Amniotic stem cell (primary cell): ENCODE measurements around the gene NRXN3.

Experiments used
- DNase-seq: peaks from one replicate; lab custom pipeline; 2025; lab: John Stamatoyannopoulos, UW

The NRXN3 gene

DNA sequence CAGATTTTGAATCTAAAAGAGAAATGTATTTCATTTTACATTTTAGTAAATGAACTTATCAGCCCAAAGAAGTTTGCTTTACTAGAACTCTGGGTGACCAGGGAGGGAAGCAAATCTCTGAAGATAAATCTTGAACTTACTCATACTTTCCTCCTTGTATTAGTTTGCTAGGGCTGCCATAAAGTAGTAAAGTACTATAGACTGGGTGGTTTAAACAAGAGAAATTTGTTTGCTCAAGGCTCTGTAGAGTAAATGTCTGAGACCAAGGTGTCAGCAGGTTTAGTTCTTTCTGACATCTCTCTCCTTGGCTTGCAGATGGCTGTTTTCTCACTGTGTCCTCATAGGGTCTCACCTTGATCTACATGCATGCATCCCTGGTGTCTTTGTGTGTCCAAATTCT is 1115.1 kb downstream of the NRXN3 start:
- no peak for DNase-seq

DNA sequence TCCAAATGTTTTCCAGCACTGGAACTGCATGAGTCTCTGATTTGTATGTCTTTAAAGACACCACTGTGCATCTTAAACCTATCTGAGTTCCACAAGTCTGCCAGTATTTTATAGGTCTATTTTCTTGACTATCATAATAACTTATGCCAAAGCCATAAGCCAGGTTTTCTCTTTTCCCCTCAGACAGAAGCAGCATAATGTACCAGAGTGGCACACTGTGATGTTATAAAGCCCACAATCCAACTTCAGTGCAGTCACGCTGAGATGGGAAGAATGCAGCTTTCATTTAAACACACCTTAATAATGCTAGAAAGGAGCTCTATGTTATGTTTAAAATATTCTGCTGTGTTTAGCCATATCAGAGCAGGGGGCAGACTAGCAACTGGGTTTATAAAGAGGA is 1117.8 kb downstream of the NRXN3 start:
- no peak for DNase-seq

DNA sequence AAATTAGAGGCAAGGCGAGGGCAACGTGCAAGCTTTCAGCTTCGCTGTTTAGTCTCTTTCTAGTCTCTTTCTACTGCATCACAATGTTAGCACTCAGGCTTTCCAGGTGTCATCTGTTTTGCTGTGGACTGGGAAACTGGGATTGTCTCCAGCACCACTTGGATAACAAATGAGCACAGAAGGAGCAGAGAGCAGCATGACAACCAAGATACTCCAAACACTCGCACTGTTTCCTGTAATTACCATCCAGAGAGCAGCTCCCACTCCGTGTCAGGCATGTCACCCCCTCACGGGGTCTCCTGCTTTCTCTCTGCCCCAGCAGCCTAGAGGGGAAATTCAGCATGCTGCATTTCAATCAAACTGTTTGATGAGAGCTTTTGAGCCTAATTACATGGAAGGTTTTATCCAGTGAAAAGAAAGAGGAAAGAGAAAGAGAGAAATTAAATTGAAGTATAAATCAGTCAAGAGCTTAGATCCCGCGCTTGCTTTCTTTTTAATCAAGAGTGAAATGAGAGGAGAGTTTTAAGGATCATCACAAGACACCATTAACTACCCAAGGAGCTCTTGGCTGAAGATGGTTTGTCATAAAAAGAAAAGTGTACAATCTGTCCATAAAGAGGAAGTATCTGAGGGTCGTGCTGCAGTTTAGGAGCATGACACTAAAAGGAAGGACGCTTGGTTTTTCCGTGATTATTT is 1123.5 kb downstream of the NRXN3 start:
- DNase-seq: no peak

DNA sequence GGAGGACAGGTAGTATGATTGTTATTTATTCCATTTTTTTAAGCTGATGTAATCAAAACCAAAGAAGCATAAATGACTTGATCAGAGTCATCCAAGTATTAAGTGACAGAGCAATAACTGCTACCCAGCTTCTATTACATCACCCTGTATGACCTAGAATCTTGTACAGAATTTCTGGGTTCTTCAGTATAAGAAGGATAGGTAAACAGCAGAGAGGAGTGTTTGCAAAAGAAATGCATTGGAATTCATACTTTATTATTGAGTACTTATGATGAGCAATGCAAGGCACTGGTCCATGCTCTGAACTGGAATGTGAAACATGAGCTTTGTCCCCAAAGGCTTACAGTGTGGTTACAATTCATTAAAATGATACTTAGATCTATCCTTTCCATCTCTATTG is 1124.3 kb downstream of the NRXN3 start:
- DNase-seq: no peak

DNA sequence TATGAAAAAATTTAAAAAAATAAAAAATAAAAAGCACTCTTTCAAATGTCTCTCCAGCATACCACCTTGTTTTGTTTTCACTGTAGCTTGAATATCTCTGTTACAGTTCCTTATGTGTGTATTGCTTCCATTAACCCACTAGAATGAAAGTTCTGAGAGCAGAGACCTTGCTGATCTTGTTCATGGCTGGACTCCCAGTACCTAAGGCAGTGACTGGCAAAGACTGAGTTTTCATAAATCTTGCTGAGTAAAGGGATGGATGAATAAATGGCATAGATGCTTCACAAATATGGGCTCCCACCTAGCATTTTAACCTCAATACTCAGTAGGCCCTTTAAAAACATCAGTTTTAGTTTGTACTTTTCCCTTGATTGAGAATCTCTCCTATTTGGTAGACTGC is 1125.2 kb downstream of the NRXN3 start:
- DNase-seq: no peak

DNA sequence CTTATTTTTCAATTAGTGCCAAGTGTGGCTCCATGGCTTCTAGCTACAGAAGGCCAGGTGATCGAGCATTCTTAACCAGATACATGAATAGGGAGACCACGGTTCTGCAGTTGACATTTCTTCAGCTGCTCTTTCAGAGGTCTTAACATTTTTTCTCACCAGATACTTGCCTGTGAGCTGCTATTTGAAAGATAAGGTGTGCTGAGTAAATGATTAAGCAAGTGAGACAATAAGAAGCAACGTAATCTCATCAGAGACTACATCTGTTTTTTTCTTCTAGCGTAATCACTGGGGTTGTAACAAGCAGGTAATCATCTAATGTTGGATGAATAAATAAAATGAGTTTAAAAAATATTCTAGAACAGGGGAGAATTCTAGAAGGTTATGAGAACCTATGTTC is 1128.2 kb downstream of the NRXN3 start:
- no peak for DNase-seq

DNA sequence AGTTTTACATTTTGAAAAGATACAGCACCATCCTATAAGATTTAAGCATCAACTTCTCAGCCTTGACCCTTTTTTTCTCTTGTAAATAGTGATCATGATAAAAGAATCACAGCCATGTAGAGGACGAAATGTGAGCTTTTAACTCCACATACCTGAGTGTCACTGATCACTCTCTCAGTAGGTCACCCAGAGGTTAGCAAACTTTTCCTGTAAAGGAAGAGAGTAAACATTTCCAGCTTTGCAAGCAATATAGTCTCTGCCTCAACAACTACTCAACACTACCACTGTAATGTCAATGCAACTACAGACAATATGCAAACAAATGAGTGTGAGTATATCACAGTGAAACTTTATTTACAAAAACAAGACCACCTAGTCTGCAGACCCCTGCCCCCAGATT is 1129.0 kb downstream of the NRXN3 start:
- DNase-seq: no peak

DNA sequence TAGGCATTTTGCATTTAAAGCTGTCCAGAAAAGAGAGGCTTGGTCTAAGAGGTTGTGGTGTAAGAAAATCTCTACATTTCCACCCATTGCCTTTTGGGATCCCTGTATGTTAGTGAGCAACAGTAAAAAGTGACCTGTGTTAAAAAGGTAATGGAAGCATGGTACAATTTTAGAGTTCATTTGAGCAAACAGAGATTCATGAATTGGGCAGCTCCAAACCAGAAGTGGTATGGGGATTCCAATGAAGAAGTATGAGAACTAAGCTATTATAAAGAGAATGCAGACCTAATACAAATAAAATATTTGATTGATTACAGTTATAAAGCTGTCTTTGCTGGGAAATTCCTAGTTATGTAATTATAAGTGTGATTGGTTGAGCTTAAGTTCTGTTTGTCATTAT is 1134.1 kb downstream of the NRXN3 start:
- DNase-seq: no peak

DNA sequence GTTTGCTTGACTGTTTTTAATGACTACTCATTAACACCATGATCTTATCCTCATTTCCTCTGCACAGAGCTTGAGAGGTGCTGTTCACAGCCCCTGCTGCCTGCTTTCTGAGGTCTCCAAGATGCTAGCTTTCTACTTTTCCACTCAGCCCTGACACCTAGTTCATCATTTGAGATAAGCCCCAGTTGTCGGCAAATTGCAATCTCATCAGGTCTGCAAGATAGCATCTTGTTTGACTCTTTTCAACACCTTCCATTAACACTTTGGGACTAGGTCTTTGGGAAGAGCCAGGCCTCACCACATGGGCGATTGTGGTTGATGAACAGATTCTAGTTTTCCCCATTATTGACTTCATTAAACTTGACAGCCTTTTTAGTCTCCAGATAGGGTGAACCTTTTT is 1136.4 kb downstream of the NRXN3 start:
- DNase-seq: no peak

DNA sequence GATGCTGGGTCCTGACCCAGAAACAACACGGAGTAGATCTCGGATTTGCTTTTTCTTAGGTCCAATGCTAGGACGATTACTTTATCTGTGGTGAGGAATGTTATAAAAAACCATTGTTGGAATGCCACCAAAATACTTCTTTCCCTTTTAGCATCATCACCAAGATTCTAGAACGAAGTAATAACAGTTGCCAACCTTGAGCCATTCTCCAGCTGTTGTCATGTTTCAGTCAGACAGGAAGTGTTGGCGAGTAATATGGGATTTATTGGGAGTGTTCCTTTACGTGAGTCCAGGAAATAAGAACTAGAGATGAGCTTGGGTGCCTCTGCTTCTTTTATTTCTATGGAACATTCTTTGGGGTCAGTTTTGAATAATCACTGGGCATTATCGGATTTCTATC is 1148.2 kb downstream of the NRXN3 start:
- no peak for DNase-seq

DNA sequence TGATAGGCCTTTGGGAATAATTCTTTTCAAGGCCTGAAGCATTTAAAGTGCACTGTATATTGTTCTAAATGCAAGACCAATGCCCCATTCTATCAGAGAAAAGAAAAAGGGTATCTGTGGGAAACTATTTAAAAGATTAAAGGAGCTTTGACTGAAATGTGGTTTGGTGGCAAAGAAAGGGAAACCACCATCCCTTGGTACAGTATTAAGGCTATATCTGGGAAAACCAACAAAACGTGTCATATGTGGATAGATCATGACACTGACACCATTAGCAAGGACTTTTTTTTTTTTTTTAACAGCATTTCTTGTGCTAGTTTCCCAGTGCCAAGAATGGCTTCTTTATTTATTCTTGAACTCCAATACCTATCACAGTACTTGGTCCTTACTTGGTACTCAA is 1150.4 kb downstream of the NRXN3 start:
- DNase-seq: no peak

DNA sequence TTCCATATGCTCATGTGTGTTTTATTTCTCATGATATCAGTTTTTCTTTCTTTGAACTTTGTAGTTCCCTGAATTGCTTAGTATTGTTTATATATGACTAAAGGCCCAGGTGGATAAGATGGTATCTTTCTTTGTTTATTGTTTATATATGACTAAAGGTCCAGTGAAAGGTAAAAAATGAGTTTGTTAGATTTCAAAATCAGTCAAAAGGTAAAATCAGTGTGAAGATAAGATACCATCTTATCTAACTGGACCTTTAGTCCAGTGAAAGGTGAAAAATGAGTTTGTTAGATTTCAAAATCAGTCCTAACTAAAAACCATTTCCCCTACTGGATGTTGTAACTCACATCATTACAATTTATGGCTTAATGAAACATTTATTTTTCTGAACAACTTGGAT is 1150.9 kb downstream of the NRXN3 start:
- no peak for DNase-seq

DNA sequence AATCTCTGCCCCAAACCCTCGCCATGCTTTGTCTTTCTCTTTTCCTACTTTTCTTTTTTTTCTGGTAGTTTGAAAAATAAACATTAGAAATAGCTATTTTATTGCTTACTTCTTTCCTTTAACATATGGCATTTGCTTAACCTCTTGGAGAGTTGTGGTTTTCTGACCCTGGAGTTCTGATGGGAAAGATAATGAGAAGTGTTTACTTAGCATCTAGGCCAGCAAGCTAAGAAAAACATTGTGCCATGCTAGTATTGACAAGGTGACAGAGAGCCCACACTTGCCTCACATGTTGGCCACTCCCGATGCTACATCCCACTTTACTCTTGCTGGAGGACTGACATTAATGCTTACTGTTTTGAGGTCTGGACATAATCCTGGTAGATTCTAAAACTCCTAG is 1154.9 kb downstream of the NRXN3 start:
- no peak for DNase-seq

DNA sequence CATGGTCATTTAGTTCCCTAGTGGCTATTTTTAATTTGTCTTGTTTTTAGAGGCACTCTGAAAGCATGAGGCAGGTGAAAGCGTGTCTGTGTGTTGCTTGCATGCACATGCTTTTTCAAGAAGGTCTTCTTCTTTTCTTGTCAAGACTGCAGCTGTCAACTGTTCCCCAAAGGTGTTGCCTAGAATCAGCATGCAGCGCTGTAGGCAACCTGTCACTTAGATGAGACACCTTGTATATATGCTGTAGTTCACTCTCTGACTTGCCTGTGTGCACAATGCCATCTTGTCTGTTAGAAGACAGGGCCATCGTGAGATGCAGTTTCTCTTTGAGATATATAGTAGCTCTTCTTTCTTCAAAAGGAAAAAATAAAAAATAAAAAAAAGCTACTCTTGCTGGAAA is 1155.4 kb downstream of the NRXN3 start:
- DNase-seq: no peak

DNA sequence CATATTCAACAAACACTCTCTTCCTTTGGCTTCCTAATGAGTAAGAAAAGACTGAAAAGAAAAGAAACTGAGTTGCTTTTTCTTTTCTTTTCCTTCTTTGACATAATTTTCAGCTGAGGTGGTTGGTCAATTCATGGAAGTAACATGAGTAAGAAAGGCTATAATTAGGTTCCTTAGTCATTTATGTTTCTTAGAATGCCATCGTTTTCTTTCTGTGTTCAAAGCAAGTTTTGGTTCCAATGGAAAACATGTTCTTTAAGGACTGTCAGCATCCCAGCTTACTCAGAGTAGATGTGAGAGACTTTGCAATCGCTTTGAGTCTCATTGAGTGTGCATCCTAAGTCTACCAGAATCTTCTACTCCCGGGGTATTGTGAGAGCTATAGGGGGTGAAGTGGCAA is 1158.7 kb downstream of the NRXN3 start:
- no peak for DNase-seq

DNA sequence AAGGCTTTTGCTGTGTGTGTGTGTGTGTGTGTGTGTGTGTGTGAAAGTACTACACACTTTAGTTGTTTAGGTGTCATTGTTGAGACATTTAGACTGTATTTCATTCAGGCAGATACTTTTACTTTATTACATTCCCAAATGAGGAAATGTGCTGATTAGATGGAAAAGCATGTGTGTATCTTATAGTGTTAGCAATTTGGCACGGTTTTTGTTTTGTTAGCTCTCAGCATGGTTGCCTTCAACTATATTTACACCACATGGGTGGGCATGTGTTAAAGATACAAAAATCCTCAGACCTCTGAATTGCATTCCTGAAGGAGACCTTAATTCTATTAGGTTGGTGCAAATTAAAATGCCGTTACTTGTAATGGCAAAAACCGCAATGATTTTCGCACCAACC is 1161.7 kb downstream of the NRXN3 start:
- no peak for DNase-seq

DNA sequence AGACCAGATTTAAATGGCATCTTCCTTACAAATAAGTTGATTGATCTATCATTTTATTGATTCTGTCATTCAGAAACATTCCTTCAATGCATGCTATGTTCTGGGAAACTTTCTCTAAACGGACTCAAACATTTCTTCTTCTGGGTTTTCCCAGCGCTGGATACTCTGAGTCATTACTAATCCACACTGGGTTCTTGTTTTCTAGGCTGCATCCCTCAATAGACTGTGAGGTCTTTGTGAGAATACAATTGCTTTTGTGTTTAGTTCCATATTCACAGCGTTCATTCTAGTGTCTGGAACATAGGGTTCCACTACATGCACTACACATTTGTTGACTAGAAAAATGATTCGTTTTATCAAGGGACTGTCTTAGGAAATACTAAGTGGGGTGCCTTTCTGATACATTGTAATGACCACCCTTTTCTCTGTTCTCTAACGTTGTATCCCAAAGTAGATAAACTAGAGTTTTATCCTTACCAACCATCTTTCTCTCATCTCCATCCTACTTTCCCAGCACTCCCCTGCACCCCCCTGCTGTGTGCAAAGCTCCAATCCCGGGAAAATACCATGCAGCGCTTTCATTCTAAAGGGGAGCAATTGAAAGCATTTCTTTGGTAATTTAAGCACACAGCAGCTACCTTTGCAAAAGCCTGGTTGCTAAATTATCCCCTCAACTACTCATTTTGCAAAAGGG is 1162.5 kb downstream of the NRXN3 start:
- DNase-seq: no peak

DNA sequence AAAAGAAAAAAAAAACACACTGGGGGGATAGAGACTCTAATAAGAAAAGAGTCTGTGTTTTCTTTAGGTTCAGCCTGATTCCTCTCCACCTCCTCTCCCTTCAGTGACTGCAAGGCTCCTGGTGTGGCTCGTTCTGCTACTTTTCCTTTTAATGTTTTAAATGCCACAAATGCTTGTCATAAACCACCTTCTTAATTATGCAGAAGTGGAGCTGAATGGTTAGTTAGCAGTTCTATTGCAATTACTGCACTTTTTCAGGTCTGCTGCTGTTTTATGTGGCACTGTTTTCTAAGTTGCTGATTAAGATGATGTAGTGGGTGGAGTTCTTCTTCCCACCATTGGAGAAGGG is 1163.0 kb downstream of the NRXN3 start:
- DNase-seq: no peak

DNA sequence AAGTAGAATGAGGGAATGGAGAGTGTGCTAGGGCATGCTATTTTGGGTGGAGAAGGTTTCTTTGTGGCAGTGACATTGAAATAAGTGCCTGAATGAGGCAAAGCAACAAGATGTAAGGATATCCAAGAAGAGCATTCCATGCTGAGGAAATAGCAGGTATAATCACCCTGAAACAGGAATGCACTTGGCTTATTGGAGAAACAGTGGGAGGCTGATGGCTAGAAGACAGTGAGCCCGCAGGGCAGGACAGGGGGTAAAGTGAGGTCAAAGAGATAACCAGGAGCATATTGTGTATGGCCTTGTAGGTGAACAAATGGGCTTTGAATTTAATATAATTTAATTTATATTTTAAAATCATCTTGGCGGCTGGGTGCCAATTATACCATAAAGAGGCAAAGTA is 1164.1 kb downstream of the NRXN3 start:
- no peak for DNase-seq

DNA sequence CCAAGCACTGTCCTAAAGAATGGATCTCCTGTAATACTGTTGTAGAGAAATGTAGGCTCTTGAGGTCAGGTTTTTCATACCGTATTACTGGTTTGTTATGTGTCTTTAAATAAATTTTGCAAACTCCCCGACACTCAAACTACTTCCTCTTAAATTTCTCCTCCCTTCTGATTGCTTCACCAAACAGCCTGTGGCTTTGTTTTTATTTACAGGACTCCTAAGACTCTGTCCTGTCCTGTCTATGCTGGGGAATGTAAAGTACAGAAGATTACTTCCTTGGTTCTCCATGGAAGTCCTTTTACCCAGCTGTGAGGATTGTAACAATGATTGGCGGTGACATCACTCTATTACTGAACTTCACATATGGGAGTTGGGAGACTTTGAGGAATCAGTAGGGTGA is 1167.6 kb downstream of the NRXN3 start:
- DNase-seq: no peak

DNA sequence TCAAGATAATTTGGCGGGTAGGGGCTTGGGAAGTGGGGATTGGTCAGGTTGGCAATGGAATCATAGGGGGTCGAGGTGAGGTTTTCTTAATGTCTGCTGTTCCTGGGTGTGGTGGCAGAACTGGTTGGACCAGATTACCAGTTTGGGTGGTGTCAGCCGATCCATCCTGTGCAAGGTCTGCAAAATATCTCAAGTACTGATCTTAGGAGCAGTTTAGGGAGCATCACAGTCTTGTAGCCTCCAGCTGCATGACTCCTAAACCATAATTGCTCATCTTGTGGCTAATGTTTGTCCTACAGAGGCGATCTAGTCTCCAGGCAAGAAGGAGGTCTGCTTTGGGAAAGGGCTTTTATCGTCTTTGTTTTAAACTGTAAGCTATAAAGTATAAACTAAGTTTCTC is 1172.8 kb downstream of the NRXN3 start:
- DNase-seq: no peak

DNA sequence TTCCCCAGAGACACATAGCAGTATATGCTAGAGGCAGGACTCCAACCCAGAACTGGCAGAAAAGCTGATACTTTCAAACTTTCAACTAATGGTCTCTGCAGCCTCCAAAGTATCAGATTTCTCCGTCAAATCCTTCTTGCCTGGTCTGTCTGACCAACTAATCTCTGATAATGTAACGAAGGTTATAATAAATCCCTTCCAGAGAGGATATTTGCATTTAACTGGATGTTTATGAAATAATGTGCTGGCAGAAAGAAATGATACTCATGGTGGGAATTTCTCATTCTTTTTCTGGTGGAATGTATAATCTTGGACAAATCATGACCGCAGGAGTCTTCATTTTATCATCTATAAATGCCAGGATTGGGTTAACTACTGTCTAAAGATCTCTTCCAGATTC is 1180.8 kb downstream of the NRXN3 start:
- DNase-seq: no peak

DNA sequence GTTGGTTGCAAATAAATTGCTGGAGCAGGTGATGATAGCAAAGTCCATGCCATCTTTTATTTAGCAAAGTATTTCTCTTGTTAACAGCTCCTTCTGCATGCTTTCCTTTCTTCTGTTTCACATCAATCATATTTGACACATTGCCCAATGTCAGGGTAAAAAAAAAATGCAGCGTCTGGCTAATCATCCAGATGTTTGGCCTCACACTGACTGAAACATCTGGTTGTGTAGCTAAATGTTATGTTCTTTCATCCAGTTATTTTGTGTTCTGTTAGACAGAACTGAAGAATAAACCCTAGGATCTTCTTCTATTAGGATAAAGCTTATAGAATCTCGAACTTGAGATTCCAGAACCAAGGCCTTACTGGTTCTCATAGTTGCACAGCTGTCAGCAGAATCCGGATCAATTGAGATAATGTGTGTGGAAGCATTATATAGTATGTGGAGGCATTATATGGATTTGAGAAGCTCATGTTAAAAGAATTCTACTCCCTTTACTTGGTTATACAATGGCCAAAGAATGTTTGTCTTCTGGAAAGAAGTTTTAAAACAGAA is 1182.0 kb downstream of the NRXN3 start:
- DNase-seq: no peak

DNA sequence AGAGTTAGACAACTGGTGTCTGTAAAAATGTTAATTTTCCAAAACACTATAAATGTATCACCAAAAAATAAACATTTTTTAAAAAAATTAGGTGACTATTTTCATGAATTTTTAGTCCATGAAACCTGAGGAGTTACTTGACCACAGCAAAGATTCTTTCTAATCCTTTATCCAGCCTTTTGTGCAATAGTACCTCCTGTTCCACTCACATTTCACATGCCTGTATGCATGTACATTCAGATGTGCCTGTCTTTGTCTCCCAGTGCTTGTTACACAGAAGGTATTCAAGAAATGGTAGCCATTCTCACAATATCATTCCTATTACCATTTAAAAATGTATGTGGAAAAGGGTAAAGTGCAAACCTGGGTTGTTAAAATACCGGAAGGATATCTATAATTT is 1184.2 kb downstream of the NRXN3 start:
- DNase-seq: no peak
